GM12878 (cell line): ENCODE measurements around the gene GFPT1. TPM values are rescaled to one million over a fixed set of nuclear protein-coding genes. Genes with fewer than 3 reads are reported as not detected.
A peak's percentile ranks its signal among the peaks of the same experiment; 100 is the strongest.

ENCODE experiments used
- ATAC-seq: fragments of 200-7000 bp; cut with Tn5 transposase; 3 replicates; pipeline ENCODE4 v1.9.1; 2020; ENCODE audit warnings: mild to moderate bottlenecking, moderate library complexity
- BruUV-seq: library from RNA; stranded (reverse); fragments of 400-500 nt; replicated peaks from 2 replicates; lab custom pipeline; 2021; lab: Mats Ljungman, UMichigan
- CTCF ChIA-PET: fragments of 300-600 bp; sonication (Branson Sonifier 250); formaldehyde crosslinking; extraction: SDS; loops from one replicate; lab custom pipeline; 2021; ENCODE audit warnings: inconsistent platforms; lab: Yijun Ruan, JAX
- POLR2A ChIA-PET: fragments of 350-600 bp; formaldehyde crosslinking; extraction: SDS; loops from one replicate; lab custom pipeline; 2021; ENCODE audit warnings: inconsistent platforms; lab: Charles Lee
- RAD21 ChIA-PET: fragments of 300-600 bp; sonication (Branson Sonifier 250); formaldehyde crosslinking; loops from one replicate; lab custom pipeline; 2023; ENCODE audit warnings: antibody characterized with exemption; ENCODE audit not compliant: unreplicated experiment; lab: Charles Lee
- SMC1A ChIA-PET: fragments of 300-600 bp; sonication (Branson Sonifier 250); formaldehyde crosslinking; loops from one replicate; lab custom pipeline; 2023; ENCODE audit not compliant: unreplicated experiment, uncharacterized antibody; lab: Charles Lee
- DNase-seq: peaks from one replicate; pipeline ENCODE4 v3.0.0-alpha.2; 2011; ENCODE audit warnings: low read depth, low spot score
- FAIRE-seq: peaks from 3 replicates; lab custom pipeline; 2011; peaks lifted over from hg19 to GRCh38; lab: Jason Lieb, UNC
- H2AFZ ChIP-seq: 2 replicates; pipeline ENCODE4 v1.6.0; 2011; ENCODE audit warnings: low read depth, low read length, control low read depth; ENCODE audit not compliant: control insufficient read depth
- H3K27ac ChIP-seq: 2 replicates; pipeline ENCODE4 v1.5.1; 2011; ENCODE audit warnings: control low read depth; ENCODE audit not compliant: control insufficient read depth, insufficient read depth
- H3K27me3 ChIP-seq, 2 experiments: replicated peaks in 1 of 2; 2 replicates each; pipeline versions ENCODE4 v1.6.0 to v1.6.1; 2011; ENCODE audit warnings: low read length in 1 of 2; ENCODE audit not compliant: control insufficient read depth in 2 of 2, insufficient read depth in 2 of 2
- H3K36me3 ChIP-seq, 2 experiments: 2 replicates each; pipeline ENCODE4 v1.5.1; 2011; ENCODE audit warnings: low read length in 1 of 2; ENCODE audit not compliant: control insufficient read depth in 2 of 2, insufficient read depth in 2 of 2
- H3K4me1 ChIP-seq: 2 replicates; pipeline ENCODE4 v1.6.1; 2011; ENCODE audit warnings: mild to moderate bottlenecking, low read length, moderate library complexity, mixed read lengths; ENCODE audit not compliant: control insufficient read depth, insufficient read depth
- H3K4me2 ChIP-seq: 2 replicates; pipeline ENCODE4 v1.6.0; 2011; ENCODE audit warnings: control low read depth; ENCODE audit not compliant: control insufficient read depth, insufficient read depth
- H3K4me3 ChIP-seq: fragments of 200-600 bp; sonication (generic); 2 replicates; pipeline ENCODE4 v1.5.1; 2016
- H3K79me2 ChIP-seq: 2 replicates; pipeline ENCODE4 v1.6.0; 2011; ENCODE audit warnings: low read length; ENCODE audit not compliant: control insufficient read depth, insufficient read depth
- H3K9ac ChIP-seq: 2 replicates; pipeline ENCODE4 v1.8.0; 2011; ENCODE audit warnings: low read length, control low read depth, mixed read lengths; ENCODE audit not compliant: control insufficient read depth, insufficient read depth
- H3K9me3 ChIP-seq: replicated peaks from 3 replicates; pipeline ENCODE4 v1.5.1; 2011; ENCODE audit warnings: mild to moderate bottlenecking, low read length; ENCODE audit not compliant: control insufficient read depth, insufficient read depth
- H4K20me1 ChIP-seq: 2 replicates; pipeline ENCODE4 v1.6.0; 2011; ENCODE audit not compliant: control insufficient read depth, insufficient read depth
- ATF7 ChIP-seq: fragments of 450-650 bp; IDR thresholded peaks from 2 replicates; pipeline ENCODE4 v1.6.1; 2016; ENCODE audit warnings: low read depth, mild to moderate bottlenecking
- BCL11A ChIP-seq: IDR thresholded peaks from 2 replicates; pipeline ENCODE4 v1.6.1; 2011; ENCODE audit warnings: low read depth, low read length
- CHD4 ChIP-seq: fragments of 200-600 bp; sonication (generic); IDR thresholded peaks from 2 replicates; pipeline ENCODE4 v1.6.1; 2016; ENCODE audit warnings: mild to moderate bottlenecking
- NKRF ChIP-seq: fragments of 450-650 bp; conservative IDR thresholded peaks from 2 replicates; pipeline ENCODE4 v1.6.1; 2017; ENCODE audit warnings: mild to moderate bottlenecking, moderate library complexity
- SIN3A ChIP-seq: IDR thresholded peaks from 2 replicates; pipeline ENCODE4 v1.6.1; 2012; ENCODE audit warnings: low read depth, low read length, improper control_type of control experiment
- TAF1 ChIP-seq: IDR thresholded peaks from 2 replicates; pipeline ENCODE4 v1.6.1; 2011; ENCODE audit warnings: mild to moderate bottlenecking, low read depth, low read length, borderline replicate concordance
- TBL1XR1 ChIP-seq: IDR thresholded peaks from 2 replicates; pipeline ENCODE4 v1.6.1; 2012; ENCODE audit warnings: low read depth, low read length, improper control_type of control experiment
- ZNF207 ChIP-seq: fragments of 450-650 bp; IDR thresholded peaks from 2 replicates; pipeline ENCODE4 v1.6.1; 2014; ENCODE audit warnings: antibody characterized with exemption, mild to moderate bottlenecking, borderline replicate concordance
- ZNF274 ChIP-seq: IDR thresholded peaks from one replicate; pipeline ENCODE4 v1.8.0; 2011; ENCODE audit not compliant: insufficient read length, insufficient read depth
- ZNF384 ChIP-seq: IDR thresholded peaks from 2 replicates; pipeline ENCODE4 v1.6.1; 2012; ENCODE audit warnings: low read depth, mild to moderate bottlenecking, low read length, improper control_type of control experiment, borderline replicate concordance
- WGBS: methylation state at CpG from one replicate; pipeline ENCODE4 v1.1.6; 2016; ENCODE audit warnings: low lambda C conversion rate; ENCODE audit not compliant: insufficient replicate concordance, insufficient coverage; ENCODE audit errors: missing lambda C conversion rate; 5-methylcytosine and 5-hydroxymethylcytosine counted together
- in situ Hi-C: fragments of 300-500 bp; cut with MboI; formaldehyde crosslinking; loops from 9 replicates; pipeline ENCODE4 v1.14.3; 2018; ENCODE audit warnings: mixed read lengths
- intact Hi-C: fragments of 100-400 bp; cut with micrococcal nuclease; formaldehyde crosslinking; loops from one replicate; pipeline ENCODE4 v1.14.2; 2022; ENCODE audit not compliant: unreplicated experiment
- polyA plus RNA-seq, 11 experiments: library from polyadenylated mRNA; depleted of rRNA in 4 of 11; unstranded in 6 of 11; stranded (reverse) in 5 of 11; fragments of >200 nt; fragmentation: Nextera tagmentation in 4 of 11; fragmentation: Illumina TruSeq in 1 of 11; extraction: Ambion mirVana in 4 of 11; extraction: Trizol in 1 of 11; gene quantifications; 1 replicate in 1 of 11; 2 replicates in 10 of 11; pipeline versions ENCODE4 v1.2.1 to v1.2.3, GENCODE V29; 2011 to 2016; ENCODE audit warnings: inconsistent platforms in 2 of 11, missing spikeins in 2 of 11, low read depth in 1 of 11
- total RNA-seq, 4 experiments: library from RNA; depleted of rRNA in 3 of 4; stranded (reverse); fragments of >200 nt in 3 of 4; fragmentation: Illumina TruSeq in 1 of 4; extraction: Trizol in 1 of 4; gene quantifications; 2 replicates each; pipeline versions ENCODE4 v1.2.1 to v1.2.3, GENCODE V29; 2013 to 2021
- TF ChIP-seq, protein P1 (sequence below): fragments of 450-650 bp; IDR thresholded peaks from 2 replicates; pipeline ENCODE4 v1.6.1; 2017; ENCODE audit warnings: mild to moderate bottlenecking, low read depth, inconsistent platforms; ENCODE audit not compliant: poor library complexity, severe bottlenecking

The GFPT1 gene
- total and polyA plus RNA-seq, 10 of the 15 experiments (the other 5 are each of a cell fraction or from before 2014, with no cell fraction given) = 10.1 to 95.2 (median 24.5) TPM

- ChIA-PET CTCF (no interaction called here), POLR2A (interaction anchor here (0.6 to 1.0 kb wide), 3 partner anchors 8 to 888 kb away, joined by 3 to 4 read pairs (median 3); partner anchors contain the start of gene NFU1), SMC1A (interaction anchor here (0.7 to 1.0 kb wide), 3 partner anchors 8 to 59 kb away, joined by 3 read pairs; partner anchors contain the start of gene NFU1), RAD21 (interaction anchor here (1.6 kb wide), 1 partner anchor 44 kb away, joined by 4 read pairs; no protein-coding TSS in a partner anchor)
- FAIRE-seq (no peak), ATAC-seq (no peak), DNase-seq (no peak)
- no peaks in the 10 kb centered on the region; the same call in 1 of the 2 replicates for H3K79me2 ChIP-seq
- no peak overlapping the region for H3K27ac ChIP-seq
- no TSS peak for BruUV-seq
- no peaks in the 10 kb centered on the region for H4K20me1 ChIP-seq
- no peak overlapping the region for H3K4me2 ChIP-seq
- H3K4me3 ChIP-seq = no peak overlapping the region
- no peaks in the 10 kb centered on the region for H3K9me3 ChIP-seq
- no peaks in the 10 kb centered on the region for H3K27me3 ChIP-seq
- H3K36me3 ChIP-seq = no peaks in the 10 kb centered on the region; a peak in 1 of 4 replicates
- no peak overlapping the region for H3K9ac ChIP-seq
- in situ Hi-C loops = no loop called here
- intact Hi-C loops = no loop called here
- peak; percentile 56; the same call in 1 of the 2 replicates for TF ChIP-seq ATF7
- TF ChIP-seq ZNF207 = no peak
- H3K4me1 ChIP-seq = no peaks in the 10 kb centered on the region
- 100% methylated on average over 6 of the region's 6 CpGs for WGBS
- H2AFZ ChIP-seq = no peak overlapping the region
Measured at GRCh38 chr2:69429491-69430183, 42.6 kb upstream of the GFPT1 start.

- WGBS = 93% methylated on average over 2 of the region's 2 CpGs
- Histone ChIP-seq H3K27ac (no peak overlapping the region), H3K4me3 (no peak overlapping the region), H3K36me3 (no peaks in the 10 kb centered on the region; a peak in 1 of 4 replicates), H3K9me3 (no peaks in the 10 kb centered on the region), H3K4me2 (no peak overlapping the region), H4K20me1 (no peaks in the 10 kb centered on the region), H2AFZ (no peak overlapping the region), H3K4me1 (no peaks in the 10 kb centered on the region), H3K79me2 (no peaks in the 10 kb centered on the region), H3K9ac (no peak overlapping the region), H3K27me3 (no peaks in the 10 kb centered on the region)
- FAIRE-seq = no peak
- ChIA-PET SMC1A (interaction anchor here (0.7 to 1.0 kb wide), 3 partner anchors 9 to 153 kb away, joined by 3 to 4 read pairs (median 3); partner anchors contain the start of gene NFU1), CTCF (no interaction called here), RAD21 (no interaction called here), POLR2A (interaction anchor here (0.6 to 1.0 kb wide), 2 partner anchors 8 to 85 kb away, joined by 3 to 4 read pairs; partner anchors contain the start of gene NFU1)
- in situ Hi-C loops = no loop called here
- intact Hi-C loops = no loop called here
- no peak for ATAC-seq
- BruUV-seq = no TSS peak
- DNase-seq = no peak
- TF ChIP-seq SIN3A (no peak), NKRF (no peak), ZNF274 (no peak), ZNF384 (no peak), TAF1 (no peak), CHD4 (no peak), TBL1XR1 (no peak), BCL11A (no peak)
- TF ChIP-seq, protein P1, sequence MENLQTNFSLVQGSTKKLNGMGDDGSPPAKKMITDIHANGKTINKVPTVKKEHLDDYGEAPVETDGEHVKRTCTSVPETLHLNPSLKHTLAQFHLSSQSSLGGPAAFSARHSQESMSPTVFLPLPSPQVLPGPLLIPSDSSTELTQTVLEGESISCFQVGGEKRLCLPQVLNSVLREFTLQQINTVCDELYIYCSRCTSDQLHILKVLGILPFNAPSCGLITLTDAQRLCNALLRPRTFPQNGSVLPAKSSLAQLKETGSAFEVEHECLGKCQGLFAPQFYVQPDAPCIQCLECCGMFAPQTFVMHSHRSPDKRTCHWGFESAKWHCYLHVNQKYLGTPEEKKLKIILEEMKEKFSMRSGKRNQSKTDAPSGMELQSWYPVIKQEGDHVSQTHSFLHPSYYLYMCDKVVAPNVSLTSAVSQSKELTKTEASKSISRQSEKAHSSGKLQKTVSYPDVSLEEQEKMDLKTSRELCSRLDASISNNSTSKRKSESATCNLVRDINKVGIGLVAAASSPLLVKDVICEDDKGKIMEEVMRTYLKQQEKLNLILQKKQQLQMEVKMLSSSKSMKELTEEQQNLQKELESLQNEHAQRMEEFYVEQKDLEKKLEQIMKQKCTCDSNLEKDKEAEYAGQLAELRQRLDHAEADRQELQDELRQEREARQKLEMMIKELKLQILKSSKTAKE = no peak
Measured at GRCh38 chr2:69428981-69429380, 42.0 kb upstream of the GFPT1 start.
